GM12891 (cell line): ENCODE measurements around the gene SERPINE1.

Experiments
- POLR2A ChIP-seq: IDR thresholded peaks from 2 replicates; pipeline ENCODE4 v1.6.1; 2011; ENCODE audit warnings: low read depth, low read length, control low read depth
- POLR2AphosphoS5 ChIP-seq: IDR thresholded peaks from 2 replicates; pipeline ENCODE4 v1.6.1; 2011; ENCODE audit warnings: low read depth, low read length, control low read depth
- SPI1 ChIP-seq: IDR thresholded peaks from 2 replicates; pipeline ENCODE4 v1.6.1; 2011; ENCODE audit warnings: low read depth, low read length, control low read depth
- TAF1 ChIP-seq: IDR thresholded peaks from 2 replicates; pipeline ENCODE4 v1.6.1; 2011; ENCODE audit warnings: low read depth, low read length, control low read depth

- no peak for TF ChIP-seq POLR2A
- no peak for TF ChIP-seq SPI1
- TF ChIP-seq POLR2AphosphoS5 = no peak
- TF ChIP-seq TAF1 = no peak
Observed at GRCh38 chr7:101096957-101097347, 30.0 kb upstream of the SERPINE1 start.
